Panc1 (cell line): ENCODE data around the gene VPS50. TPM values are rescaled to one million over a fixed set of nuclear protein-coding genes. Genes with fewer than 3 reads are reported as not detected.

Experiments
- ATAC-seq: fragments of 200-7000 bp; cut with Tn5 transposase; 2 replicates; pipeline ENCODE4 v1.9.1; 2020; ENCODE audit warnings: mild to moderate bottlenecking, moderate library complexity
- BruUV-seq: library from RNA; stranded (reverse); fragments of 400-500 nt; replicated peaks from 2 replicates; lab custom pipeline; 2021; lab: Mats Ljungman, UMichigan
- CTCF ChIA-PET: fragments of 300-600 bp; sonication (Branson Sonifier 250); formaldehyde crosslinking; loops from one replicate; lab custom pipeline; 2022; ENCODE audit warnings: antibody characterized with exemption; lab: Charles Lee
- POLR2A ChIA-PET: fragments of 300-600 bp; sonication (Branson Sonifier 250); formaldehyde crosslinking; loops from one replicate; lab custom pipeline; 2022; ENCODE audit warnings: antibody characterized with exemption; lab: Charles Lee
- DNase-seq: peaks from one replicate; pipeline ENCODE4 v3.0.0-alpha.2; 2010; ENCODE audit warnings: low read depth, low spot score
- H3K27ac ChIP-seq: 2 replicates; pipeline ENCODE4 v1.5.1; 2011; ENCODE audit warnings: mild to moderate bottlenecking, low read length, inconsistent platforms
- H3K27me3 ChIP-seq: fragments of 200-500 bp; sonication (Bioruptor generic); 2 replicates; pipeline ENCODE4 v1.6.0; 2014; ENCODE audit warnings: low read length, inconsistent platforms; ENCODE audit not compliant: control insufficient read depth, insufficient read depth
- H3K36me3 ChIP-seq: fragments of 200-500 bp; sonication (Bioruptor generic); 2 replicates; pipeline ENCODE4 v1.5.1; 2014; ENCODE audit warnings: inconsistent platforms, mild to moderate bottlenecking, low read length, moderate library complexity; ENCODE audit not compliant: control insufficient read depth, insufficient read depth
- H3K4me1 ChIP-seq: 2 replicates; pipeline ENCODE4 v1.5.1; 2011; ENCODE audit warnings: inconsistent platforms, mild to moderate bottlenecking, low read length, moderate library complexity; ENCODE audit not compliant: control insufficient read depth, insufficient read depth
- H3K4me3 ChIP-seq, 2 experiments: 2 replicates each; pipeline ENCODE4 v1.5.1; 2011 to 2012; ENCODE audit warnings: low read depth in 2 of 2, low read length in 2 of 2, mild to moderate bottlenecking in 2 of 2, inconsistent platforms in 1 of 2, moderate library complexity in 1 of 2
- H3K9me3 ChIP-seq: fragments of 200-500 bp; sonication (Bioruptor generic); 2 replicates; pipeline ENCODE4 v1.5.1; 2014; ENCODE audit warnings: low read depth, mild to moderate bottlenecking, inconsistent platforms, low read length, moderate library complexity; ENCODE audit not compliant: control insufficient read depth, insufficient read depth
- POLR2AphosphoS5 ChIP-seq: IDR thresholded peaks from 2 replicates; pipeline ENCODE4 v1.6.1; 2012; ENCODE audit warnings: mild to moderate bottlenecking, low read depth, low read length, moderate library complexity
- SIN3A ChIP-seq: IDR thresholded peaks from 2 replicates; pipeline ENCODE4 v1.6.1; 2012; ENCODE audit warnings: low read depth, mild to moderate bottlenecking, low read length, moderate library complexity, borderline replicate concordance; ENCODE audit not compliant: insufficient read depth
- TCF7L2 ChIP-seq: IDR thresholded peaks from 2 replicates; pipeline ENCODE4 v1.6.1; 2011; ENCODE audit warnings: mild to moderate bottlenecking, low read depth, low read length, inconsistent platforms
- in situ Hi-C: cut with HindIII; loops from 2 replicates; pipeline ENCODE4 v1.10.0; 2016; ENCODE audit warnings: low sequenced_read_pairs, low pct_unique_long_range_greater_than_20kb
- intact Hi-C: fragments of 100-400 bp; cut with micrococcal nuclease; formaldehyde crosslinking; loops from one replicate; pipeline ENCODE4 v1.10.0; 2022; ENCODE audit not compliant: unreplicated experiment
- total RNA-seq: library from RNA; stranded (reverse); gene quantifications from one replicate; pipeline ENCODE4 v1.2.1, GENCODE V29; 2021; ENCODE audit not compliant: unreplicated experiment
- TF ChIP-seq, protein P1 (sequence below): fragments of 450-650 bp; IDR thresholded peaks from 2 replicates; pipeline ENCODE4 v1.5.1; 2017; ENCODE audit warnings: mild to moderate bottlenecking
- TF ChIP-seq, protein P2 (sequence below), 2 experiments: IDR thresholded peaks; 2 replicates each; pipeline ENCODE4 v1.6.1; 2011 to 2012; ENCODE audit warnings: low read depth in 2 of 2, control low read depth in 1 of 2, low read length in 1 of 2, mild to moderate bottlenecking in 1 of 2, moderate library complexity in 1 of 2; ENCODE audit not compliant: insufficient read depth in 1 of 2

VPS50 gene
- total RNA-seq, 1 experiment from 2014 or later, result 14.6 TPM

DNA sequence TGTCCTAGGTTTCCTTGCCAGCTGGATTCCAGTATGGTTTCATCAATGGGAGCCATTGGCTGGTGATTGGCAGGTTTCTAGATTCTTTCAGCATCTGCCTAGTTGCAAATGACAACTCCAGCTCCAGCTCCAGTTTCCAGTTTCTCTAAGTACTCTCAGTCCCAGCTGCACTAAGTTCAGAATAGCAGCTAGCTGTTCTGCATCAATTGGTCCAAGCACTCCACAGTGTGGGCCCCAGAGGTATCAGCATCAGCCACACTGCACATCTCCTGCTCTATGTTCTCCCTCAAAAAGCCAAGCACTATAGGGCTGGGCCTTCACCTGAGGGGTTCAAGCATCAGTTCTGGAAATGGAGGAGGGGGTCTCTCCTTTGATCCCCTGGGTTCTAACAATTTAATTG, 143.4 kb downstream of the VPS50 start:
- TF ChIP-seq, protein P1, sequence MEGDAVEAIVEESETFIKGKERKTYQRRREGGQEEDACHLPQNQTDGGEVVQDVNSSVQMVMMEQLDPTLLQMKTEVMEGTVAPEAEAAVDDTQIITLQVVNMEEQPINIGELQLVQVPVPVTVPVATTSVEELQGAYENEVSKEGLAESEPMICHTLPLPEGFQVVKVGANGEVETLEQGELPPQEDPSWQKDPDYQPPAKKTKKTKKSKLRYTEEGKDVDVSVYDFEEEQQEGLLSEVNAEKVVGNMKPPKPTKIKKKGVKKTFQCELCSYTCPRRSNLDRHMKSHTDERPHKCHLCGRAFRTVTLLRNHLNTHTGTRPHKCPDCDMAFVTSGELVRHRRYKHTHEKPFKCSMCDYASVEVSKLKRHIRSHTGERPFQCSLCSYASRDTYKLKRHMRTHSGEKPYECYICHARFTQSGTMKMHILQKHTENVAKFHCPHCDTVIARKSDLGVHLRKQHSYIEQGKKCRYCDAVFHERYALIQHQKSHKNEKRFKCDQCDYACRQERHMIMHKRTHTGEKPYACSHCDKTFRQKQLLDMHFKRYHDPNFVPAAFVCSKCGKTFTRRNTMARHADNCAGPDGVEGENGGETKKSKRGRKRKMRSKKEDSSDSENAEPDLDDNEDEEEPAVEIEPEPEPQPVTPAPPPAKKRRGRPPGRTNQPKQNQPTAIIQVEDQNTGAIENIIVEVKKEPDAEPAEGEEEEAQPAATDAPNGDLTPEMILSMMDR, result no peak
- TF ChIP-seq, protein P2, sequence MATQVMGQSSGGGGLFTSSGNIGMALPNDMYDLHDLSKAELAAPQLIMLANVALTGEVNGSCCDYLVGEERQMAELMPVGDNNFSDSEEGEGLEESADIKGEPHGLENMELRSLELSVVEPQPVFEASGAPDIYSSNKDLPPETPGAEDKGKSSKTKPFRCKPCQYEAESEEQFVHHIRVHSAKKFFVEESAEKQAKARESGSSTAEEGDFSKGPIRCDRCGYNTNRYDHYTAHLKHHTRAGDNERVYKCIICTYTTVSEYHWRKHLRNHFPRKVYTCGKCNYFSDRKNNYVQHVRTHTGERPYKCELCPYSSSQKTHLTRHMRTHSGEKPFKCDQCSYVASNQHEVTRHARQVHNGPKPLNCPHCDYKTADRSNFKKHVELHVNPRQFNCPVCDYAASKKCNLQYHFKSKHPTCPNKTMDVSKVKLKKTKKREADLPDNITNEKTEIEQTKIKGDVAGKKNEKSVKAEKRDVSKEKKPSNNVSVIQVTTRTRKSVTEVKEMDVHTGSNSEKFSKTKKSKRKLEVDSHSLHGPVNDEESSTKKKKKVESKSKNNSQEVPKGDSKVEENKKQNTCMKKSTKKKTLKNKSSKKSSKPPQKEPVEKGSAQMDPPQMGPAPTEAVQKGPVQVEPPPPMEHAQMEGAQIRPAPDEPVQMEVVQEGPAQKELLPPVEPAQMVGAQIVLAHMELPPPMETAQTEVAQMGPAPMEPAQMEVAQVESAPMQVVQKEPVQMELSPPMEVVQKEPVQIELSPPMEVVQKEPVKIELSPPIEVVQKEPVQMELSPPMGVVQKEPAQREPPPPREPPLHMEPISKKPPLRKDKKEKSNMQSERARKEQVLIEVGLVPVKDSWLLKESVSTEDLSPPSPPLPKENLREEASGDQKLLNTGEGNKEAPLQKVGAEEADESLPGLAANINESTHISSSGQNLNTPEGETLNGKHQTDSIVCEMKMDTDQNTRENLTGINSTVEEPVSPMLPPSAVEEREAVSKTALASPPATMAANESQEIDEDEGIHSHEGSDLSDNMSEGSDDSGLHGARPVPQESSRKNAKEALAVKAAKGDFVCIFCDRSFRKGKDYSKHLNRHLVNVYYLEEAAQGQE (IDR thresholded peaks at IDR 0.05; ENCODE audit: insufficient read depth in 1 of 2, low read depth in 2 of 2, low read length in 1 of 2), result no peak
- TF ChIP-seq SIN3A (no peak), TCF7L2 (no peak), POLR2AphosphoS5 (no peak)
- H3K36me3 ChIP-seq, result no peaks in the 10 kb centered on the region
- ATAC-seq, result no peak
- intact Hi-C loops, result loop anchor here (10.0 kb wide), 1 partner anchor 131 kb away; no protein-coding TSS in a partner anchor
- BruUV-seq, result no TSS peak
- no peak overlapping the region for H3K27ac ChIP-seq
- no peak for DNase-seq
- peaks cover 4% of the 10 kb centered on the region; the same call in 1 of the 2 replicates for H3K27me3 ChIP-seq
- CTCF ChIA-PET, result no interaction called here
- no peaks in the 10 kb centered on the region for H3K9me3 ChIP-seq
- no peak overlapping the region for H3K4me3 ChIP-seq
- H3K4me1 ChIP-seq, result no peaks in the 10 kb centered on the region
- in situ Hi-C loops, result no loop called here
- POLR2A ChIA-PET, result no interaction called here

DNA sequence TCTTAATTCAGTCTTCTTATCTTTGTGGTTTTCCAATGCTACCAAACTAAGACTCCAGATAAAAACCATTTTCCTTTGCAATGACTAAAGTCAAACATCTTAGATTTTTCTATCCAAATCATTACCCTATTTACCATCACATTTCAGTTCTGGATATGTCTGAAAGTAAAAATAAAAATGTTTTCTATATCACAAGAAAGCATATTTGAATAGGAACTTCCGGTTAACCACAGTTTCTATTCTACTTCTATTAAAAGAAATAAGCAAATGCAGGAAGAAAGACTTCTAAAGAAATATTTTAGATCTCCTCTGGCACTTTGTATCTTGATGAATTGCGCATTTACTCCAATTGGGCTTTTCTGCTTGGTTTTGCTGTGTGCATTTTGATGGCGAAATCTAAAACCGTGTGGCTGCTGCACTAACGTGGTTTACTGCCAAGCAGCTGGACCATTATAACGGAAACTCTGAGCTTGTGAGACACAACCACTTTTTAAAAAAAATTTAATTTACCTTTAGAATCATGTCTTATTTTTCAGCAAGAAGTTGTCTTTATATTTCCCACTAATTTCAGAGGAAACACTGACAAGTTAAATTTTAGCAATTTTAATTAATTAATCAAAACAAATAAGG, 146.1 kb downstream of the VPS50 start:
- BruUV-seq, result no TSS peak
- Histone ChIP-seq H3K27ac (no peak overlapping the region), H3K9me3 (no peaks in the 10 kb centered on the region), H3K27me3 (peaks cover 4% of the 10 kb centered on the region; the same call in 1 of the 2 replicates), H3K4me1 (no peaks in the 10 kb centered on the region), H3K4me3 (no peak overlapping the region), H3K36me3 (no peaks in the 10 kb centered on the region)
- in situ Hi-C loops, result no loop called here
- ChIA-PET CTCF (no interaction called here), POLR2A (no interaction called here)
- TF ChIP-seq, protein P1, result no peak
- TF ChIP-seq TCF7L2, result no peak
- TF ChIP-seq, protein P2 (IDR thresholded peaks at IDR 0.05; ENCODE audit: insufficient read depth in 1 of 2, low read depth in 2 of 2, low read length in 1 of 2), result no peak
- TF ChIP-seq SIN3A, result no peak
- TF ChIP-seq POLR2AphosphoS5, result no peak
- intact Hi-C loops, result loop anchor here (10.0 kb wide), 1 partner anchor 133 kb away; no protein-coding TSS in a partner anchor
- no peak for ATAC-seq
- DNase-seq, result no peak
